Neural progenitor cell (in vitro differentiated cells): Measurements from ENCODE around the gene EXOC6B.

Experiments
- CTCF ChIP-seq: fragments of 200-600 bp; sonication (generic); IDR thresholded peaks from 2 replicates; pipeline ENCODE4 v1.5.1; 2017; ENCODE audit warnings: antibody characterized with exemption, mild to moderate bottlenecking
- EZH2 ChIP-seq: fragments of 200-600 bp; sonication (generic); IDR thresholded peaks from 2 replicates; pipeline ENCODE4 v1.6.1; 2017; ENCODE audit warnings: antibody characterized with exemption, mild to moderate bottlenecking, moderate library complexity

- TF ChIP-seq CTCF (no peak), EZH2 (no peak)
Observed at GRCh38 chr2:72576861-72577260, 249.0 kb downstream of the EXOC6B start.
